H1 (cell line): ENCODE data around the gene FLT1.

Experiments used
- MAFK ChIP-seq: IDR thresholded peaks from 2 replicates; pipeline ENCODE4 v1.6.1; 2012; ENCODE audit warnings: low read depth, mild to moderate bottlenecking, improper control_type of control experiment, low read length
- NANOG ChIP-seq: IDR thresholded peaks from 2 replicates; pipeline ENCODE4 v1.6.1; 2011; ENCODE audit warnings: low read length, low read depth, mild to moderate bottlenecking, inconsistent platforms; ENCODE audit not compliant: insufficient read depth, poor library complexity, severe bottlenecking
- TF ChIP-seq, protein P1 (sequence below), 3 experiments: IDR thresholded peaks; 1 replicate in 2 of 3; 2 replicates in 1 of 3; pipeline versions ENCODE4 v1.5.1 to v1.6.1; 2011; ENCODE audit warnings: low read length in 3 of 3, mild to moderate bottlenecking in 3 of 3, inconsistent platforms in 2 of 3, low read depth in 1 of 3, moderate library complexity in 1 of 3; ENCODE audit not compliant: insufficient read depth in 1 of 3; ENCODE audit errors: control extremely low read depth in 1 of 3
- TF ChIP-seq, protein P2 (sequence below): IDR thresholded peaks from 2 replicates; pipeline ENCODE4 v1.6.1; 2011; ENCODE audit warnings: low read length, improper control_type of control experiment

DNA sequence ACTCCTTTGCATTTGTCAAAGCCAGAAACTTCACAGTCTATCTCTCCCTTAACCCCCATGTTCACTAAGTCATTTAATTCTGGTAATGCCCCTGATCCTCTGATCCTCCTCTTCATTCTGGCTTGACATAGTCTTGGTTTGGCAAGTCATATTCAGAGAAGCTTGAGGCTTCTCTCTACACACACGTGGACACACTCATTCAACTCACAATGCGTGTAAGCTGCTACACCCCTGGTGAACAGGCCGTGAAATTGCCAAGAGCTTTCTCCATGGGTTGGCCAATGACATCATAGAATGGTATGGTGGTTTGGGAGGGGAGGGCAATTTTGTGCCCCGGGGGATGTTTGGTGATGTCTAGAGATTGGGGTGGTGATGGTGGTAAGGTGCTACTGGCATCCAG is 47.9 kb upstream of the FLT1 start:
- TF ChIP-seq NANOG (no peak), MAFK (no peak)
- TF ChIP-seq, protein P1, sequence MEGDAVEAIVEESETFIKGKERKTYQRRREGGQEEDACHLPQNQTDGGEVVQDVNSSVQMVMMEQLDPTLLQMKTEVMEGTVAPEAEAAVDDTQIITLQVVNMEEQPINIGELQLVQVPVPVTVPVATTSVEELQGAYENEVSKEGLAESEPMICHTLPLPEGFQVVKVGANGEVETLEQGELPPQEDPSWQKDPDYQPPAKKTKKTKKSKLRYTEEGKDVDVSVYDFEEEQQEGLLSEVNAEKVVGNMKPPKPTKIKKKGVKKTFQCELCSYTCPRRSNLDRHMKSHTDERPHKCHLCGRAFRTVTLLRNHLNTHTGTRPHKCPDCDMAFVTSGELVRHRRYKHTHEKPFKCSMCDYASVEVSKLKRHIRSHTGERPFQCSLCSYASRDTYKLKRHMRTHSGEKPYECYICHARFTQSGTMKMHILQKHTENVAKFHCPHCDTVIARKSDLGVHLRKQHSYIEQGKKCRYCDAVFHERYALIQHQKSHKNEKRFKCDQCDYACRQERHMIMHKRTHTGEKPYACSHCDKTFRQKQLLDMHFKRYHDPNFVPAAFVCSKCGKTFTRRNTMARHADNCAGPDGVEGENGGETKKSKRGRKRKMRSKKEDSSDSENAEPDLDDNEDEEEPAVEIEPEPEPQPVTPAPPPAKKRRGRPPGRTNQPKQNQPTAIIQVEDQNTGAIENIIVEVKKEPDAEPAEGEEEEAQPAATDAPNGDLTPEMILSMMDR (IDR thresholded peaks at IDR 0.05; ENCODE audit: control extremely low read depth in 1 of 3, insufficient read depth in 1 of 3, low read depth in 1 of 3, low read length in 3 of 3): no peak
- TF ChIP-seq, protein P2, sequence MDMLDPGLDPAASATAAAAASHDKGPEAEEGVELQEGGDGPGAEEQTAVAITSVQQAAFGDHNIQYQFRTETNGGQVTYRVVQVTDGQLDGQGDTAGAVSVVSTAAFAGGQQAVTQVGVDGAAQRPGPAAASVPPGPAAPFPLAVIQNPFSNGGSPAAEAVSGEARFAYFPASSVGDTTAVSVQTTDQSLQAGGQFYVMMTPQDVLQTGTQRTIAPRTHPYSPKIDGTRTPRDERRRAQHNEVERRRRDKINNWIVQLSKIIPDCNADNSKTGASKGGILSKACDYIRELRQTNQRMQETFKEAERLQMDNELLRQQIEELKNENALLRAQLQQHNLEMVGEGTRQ: no peak
